ENCODE measurements around the gene CISTR. TPM values are rescaled to one million over a fixed set of nuclear protein-coding genes. Genes with fewer than 3 reads are reported as not detected.
A peak's percentile ranks its signal among the peaks of the same experiment; 100 is the strongest.
"Not testable (repeated sequence)": the region's sequence is repeated elsewhere in the genome, so short reads cannot be mapped to it uniquely, and the experiment has no call there.

Gene CISTR
- total and polyA plus RNA-seq, 4 donors: 0.79 to 1.2 (median 1.1) TPM; not detected in 1

GRCh38 chr12:53782093-53782703, 30.4 kb upstream of the CISTR start:
- Histone ChIP-seq H3K27ac (ENCODE audit: low read depth, low read length) (no peak overlapping the region), H3K4me1 (ENCODE audit: control insufficient read depth, insufficient read depth, low read length) (peaks cover 5% of the 10 kb centered on the region), H3K4me3 (ENCODE audit: low read depth, low read length) (no peak overlapping the region), H3K36me3 (ENCODE audit: control insufficient read depth, insufficient read depth, low read length) (no peaks in the 10 kb centered on the region), H3K27me3 (ENCODE audit: control insufficient read depth, insufficient read depth, low read length) (no peaks in the 10 kb centered on the region), H3K9me3 (ENCODE audit: control insufficient read depth, insufficient read depth, low read length) (no peaks in the 10 kb centered on the region)
- peak in 1 of 6 donors; percentile 78 for DNase-seq (ENCODE audit: low read depth in 4 of 6, low spot score in 6 of 6)
- WGBS (ENCODE audit: insufficient coverage): 86% methylated on average over 7 of the region's 8 CpGs

DNA sequence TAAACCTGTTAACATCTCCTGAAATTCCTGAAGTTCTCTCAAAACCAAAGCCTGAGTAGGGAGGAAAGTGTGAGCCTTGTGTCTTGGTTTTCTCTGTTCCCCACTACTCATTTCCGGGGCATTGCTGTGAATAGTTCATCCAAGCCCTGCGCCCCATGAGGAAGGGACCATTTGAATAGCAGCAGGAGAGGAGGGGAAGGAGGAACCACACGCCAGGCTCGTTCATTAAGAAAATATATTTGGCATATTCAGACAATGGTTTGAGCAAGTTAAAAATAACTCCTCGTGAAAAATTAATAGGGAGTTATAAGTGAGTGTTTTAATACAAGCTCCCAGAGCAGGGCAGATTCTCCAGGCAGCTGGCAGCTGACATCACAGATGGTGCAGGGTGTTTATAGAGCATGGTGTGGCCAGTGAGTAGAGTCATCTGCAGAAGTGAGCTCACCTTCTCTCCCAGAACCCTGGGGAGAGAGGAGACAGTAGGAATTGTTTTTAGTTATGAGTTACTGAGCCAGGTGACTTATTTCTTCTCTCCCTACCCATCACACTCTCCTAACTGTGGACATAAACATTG, 29.5 kb upstream of the CISTR start:
- Histone ChIP-seq H3K9me3 (ENCODE audit: control insufficient read depth, insufficient read depth, low read length) (no peaks in the 10 kb centered on the region), H3K27ac (ENCODE audit: low read depth, low read length) (no peak overlapping the region), H3K4me1 (ENCODE audit: control insufficient read depth, insufficient read depth, low read length) (peaks cover 2% of the 10 kb centered on the region), H3K36me3 (ENCODE audit: control insufficient read depth, insufficient read depth, low read length) (no peaks in the 10 kb centered on the region), H3K27me3 (ENCODE audit: control insufficient read depth, insufficient read depth, low read length) (no peaks in the 10 kb centered on the region), H3K4me3 (ENCODE audit: low read depth, low read length) (no peak overlapping the region)
- peak in 1 of 6 donors; percentile 62 for DNase-seq (ENCODE audit: low read depth in 4 of 6, low spot score in 6 of 6)
- WGBS (ENCODE audit: insufficient coverage): 20% methylated on average over 2 of the region's 5 CpGs

- Histone ChIP-seq H3K4me1 (ENCODE audit: control insufficient read depth, insufficient read depth, low read length) (no peaks in the 10 kb centered on the region), H3K27me3 (ENCODE audit: control insufficient read depth, insufficient read depth, low read length) (no peaks in the 10 kb centered on the region), H3K4me3 (ENCODE audit: low read depth, low read length) (no peak overlapping the region), H3K9me3 (ENCODE audit: control insufficient read depth, insufficient read depth, low read length) (no peaks in the 10 kb centered on the region), H3K27ac (ENCODE audit: low read depth, low read length) (no peak overlapping the region), H3K36me3 (ENCODE audit: control insufficient read depth, insufficient read depth, low read length) (no peaks in the 10 kb centered on the region)
- WGBS (ENCODE audit: insufficient coverage): 100% methylated on average over 2 of the region's 3 CpGs
- DNase-seq (ENCODE audit: low read depth in 4 of 6, low spot score in 6 of 6): no peak
Observed at GRCh38 chr12:53780323-53780722, 28.5 kb upstream of the CISTR start.

DNA sequence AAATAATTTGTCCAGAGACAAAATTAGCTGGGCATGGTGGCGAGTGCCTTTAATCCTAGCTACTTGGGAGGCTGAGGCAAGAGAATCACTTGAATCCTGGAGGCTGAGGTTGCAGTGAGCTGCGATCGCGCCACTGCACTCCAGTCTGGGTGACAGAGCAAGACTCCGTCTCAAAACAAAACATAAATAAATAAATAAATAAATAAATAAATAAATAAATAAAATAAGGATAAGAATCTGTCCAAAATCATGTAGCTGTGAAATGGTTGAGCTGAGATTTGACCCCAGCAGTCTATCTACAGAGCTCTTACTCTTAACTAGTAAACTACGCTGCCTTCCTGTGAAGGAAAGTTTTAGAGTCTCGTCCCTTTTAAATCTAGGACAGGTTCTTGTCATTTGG, 27.9 kb upstream of the CISTR start:
- WGBS (ENCODE audit: insufficient coverage): 100% methylated on average over 1 of the region's 7 CpGs
- DNase-seq (ENCODE audit: low read depth in 4 of 6, low spot score in 6 of 6); H3K36me3 ChIP-seq (ENCODE audit: control insufficient read depth, insufficient read depth, low read length); H3K4me3 ChIP-seq (ENCODE audit: low read depth, low read length); H3K27me3 ChIP-seq (ENCODE audit: control insufficient read depth, insufficient read depth, low read length); H3K4me1 ChIP-seq (ENCODE audit: control insufficient read depth, insufficient read depth, low read length); H3K27ac ChIP-seq (ENCODE audit: low read depth, low read length); H3K9me3 ChIP-seq (ENCODE audit: control insufficient read depth, insufficient read depth, low read length): not testable (repeated sequence)

- no peaks in the 10 kb centered on the region for H3K27me3 ChIP-seq (ENCODE audit: control insufficient read depth, insufficient read depth, low read length)
- no peak overlapping the region for H3K27ac ChIP-seq (ENCODE audit: low read depth, low read length)
- H3K4me1 ChIP-seq (ENCODE audit: control insufficient read depth, insufficient read depth, low read length): no peaks in the 10 kb centered on the region
- no peak overlapping the region for H3K4me3 ChIP-seq (ENCODE audit: low read depth, low read length)
- no peak for DNase-seq (ENCODE audit: low read depth in 4 of 6, low spot score in 6 of 6)
- H3K9me3 ChIP-seq (ENCODE audit: control insufficient read depth, insufficient read depth, low read length): no peaks in the 10 kb centered on the region
- H3K36me3 ChIP-seq (ENCODE audit: control insufficient read depth, insufficient read depth, low read length): no peaks in the 10 kb centered on the region
- WGBS (ENCODE audit: insufficient coverage): no CpG with 5 or more reads among the region's 4 CpGs
Observed at GRCh38 chr12:53777936-53778644, 26.3 kb upstream of the CISTR start.

DNA sequence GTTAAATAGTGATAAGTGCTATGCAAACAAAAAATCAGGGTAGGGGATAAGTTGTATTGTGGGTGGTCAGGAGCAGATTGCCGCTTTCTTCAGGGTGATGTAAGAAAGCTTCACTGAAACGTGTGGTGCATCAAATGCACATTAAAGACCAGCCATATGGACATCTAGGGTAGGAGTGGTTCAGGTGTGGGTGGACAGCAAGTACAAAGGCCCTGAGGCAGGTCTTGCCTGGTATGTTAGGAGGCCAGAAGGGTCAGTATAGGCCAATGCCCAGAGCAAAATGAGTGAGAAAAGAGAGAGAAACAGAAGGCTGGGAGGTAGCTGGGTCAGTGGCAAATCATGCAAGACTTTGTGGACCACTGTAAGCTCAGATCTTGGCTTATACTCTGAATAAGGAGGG, 25.6 kb upstream of the CISTR start:
- no peak for DNase-seq (ENCODE audit: low read depth in 4 of 6, low spot score in 6 of 6)
- Histone ChIP-seq H3K27me3 (ENCODE audit: control insufficient read depth, insufficient read depth, low read length) (peaks cover 2% of the 10 kb centered on the region), H3K4me3 (ENCODE audit: low read depth, low read length) (no peak overlapping the region), H3K36me3 (ENCODE audit: control insufficient read depth, insufficient read depth, low read length) (no peaks in the 10 kb centered on the region), H3K9me3 (ENCODE audit: control insufficient read depth, insufficient read depth, low read length) (no peaks in the 10 kb centered on the region), H3K4me1 (ENCODE audit: control insufficient read depth, insufficient read depth, low read length) (no peaks in the 10 kb centered on the region), H3K27ac (ENCODE audit: low read depth, low read length) (no peak overlapping the region)
- WGBS (ENCODE audit: insufficient coverage): 75% methylated on average over 2 of the region's 2 CpGs

DNA sequence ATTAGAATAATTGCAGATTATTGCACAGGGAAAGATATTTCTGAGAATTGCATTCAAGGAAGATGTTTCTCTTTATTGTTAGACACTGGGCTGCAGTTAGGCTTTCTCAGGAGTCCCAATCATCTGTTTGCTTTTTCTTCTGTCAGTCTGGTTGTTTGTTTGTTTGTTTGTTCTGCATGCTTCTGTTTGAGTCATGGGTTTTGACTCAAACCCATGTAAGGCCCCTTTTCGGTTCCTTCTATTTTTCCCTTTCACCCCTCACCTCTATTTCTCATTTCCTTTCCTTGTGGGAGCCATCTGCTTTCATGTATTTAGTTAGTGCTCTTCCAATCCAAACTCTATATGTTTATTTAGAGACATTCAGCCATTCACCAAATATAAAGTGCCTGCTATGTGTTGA, 25.1 kb upstream of the CISTR start:
- no CpG with 5 or more reads among the region's 1 CpG for WGBS (ENCODE audit: insufficient coverage)
- H3K4me1 ChIP-seq (ENCODE audit: control insufficient read depth, insufficient read depth, low read length): no peaks in the 10 kb centered on the region
- DNase-seq (ENCODE audit: low read depth in 4 of 6, low spot score in 6 of 6): no peak
- H3K9me3 ChIP-seq (ENCODE audit: control insufficient read depth, insufficient read depth, low read length): no peaks in the 10 kb centered on the region
- H3K27me3 ChIP-seq (ENCODE audit: control insufficient read depth, insufficient read depth, low read length): peaks cover 2% of the 10 kb centered on the region
- no peak overlapping the region for H3K4me3 ChIP-seq (ENCODE audit: low read depth, low read length)
- H3K27ac ChIP-seq (ENCODE audit: low read depth, low read length): no peak overlapping the region
- no peaks in the 10 kb centered on the region for H3K36me3 ChIP-seq (ENCODE audit: control insufficient read depth, insufficient read depth, low read length)

DNA sequence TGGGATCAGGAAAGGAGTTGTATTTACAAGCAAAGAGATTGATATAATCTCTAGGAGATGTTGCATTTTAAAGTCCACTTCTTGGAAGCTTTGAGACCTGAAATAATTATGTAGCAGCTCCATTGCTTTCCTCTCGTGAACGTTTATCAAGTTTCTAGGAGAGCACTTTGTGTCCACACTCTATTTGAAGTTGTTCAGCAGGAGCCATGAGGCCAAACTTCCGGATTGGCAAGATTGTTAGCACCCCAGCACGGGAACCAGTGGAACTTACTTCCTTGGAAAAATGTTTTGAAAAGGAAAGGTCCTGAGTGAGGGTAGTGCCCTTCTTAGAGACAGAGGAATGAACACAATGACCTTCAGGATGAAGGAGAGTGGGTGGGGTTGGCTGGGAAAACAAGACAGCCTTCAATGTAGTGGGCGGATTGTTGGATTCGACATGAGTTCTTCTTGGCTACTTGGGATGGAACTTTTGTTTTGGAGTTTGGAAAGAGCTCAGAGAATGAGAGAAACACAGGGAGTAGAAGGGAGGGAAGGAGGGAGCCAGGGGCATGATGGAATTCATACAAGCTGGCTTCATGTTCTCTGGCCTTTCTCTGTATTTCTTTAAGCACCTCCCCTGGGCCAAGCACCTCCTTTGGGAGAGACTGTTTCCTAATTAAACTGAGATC, 23.8 kb upstream of the CISTR start:
- DNase-seq (ENCODE audit: low read depth in 4 of 6, low spot score in 6 of 6): no peak
- 63% methylated on average over 6 of the region's 6 CpGs for WGBS (ENCODE audit: insufficient coverage)
- Histone ChIP-seq H3K27me3 (ENCODE audit: control insufficient read depth, insufficient read depth, low read length) (peaks cover 4% of the 10 kb centered on the region), H3K4me3 (ENCODE audit: low read depth, low read length) (no peak overlapping the region), H3K27ac (ENCODE audit: low read depth, low read length) (no peak overlapping the region), H3K9me3 (ENCODE audit: control insufficient read depth, insufficient read depth, low read length) (no peaks in the 10 kb centered on the region), H3K4me1 (ENCODE audit: control insufficient read depth, insufficient read depth, low read length) (no peaks in the 10 kb centered on the region), H3K36me3 (ENCODE audit: control insufficient read depth, insufficient read depth, low read length) (no peaks in the 10 kb centered on the region)

DNA sequence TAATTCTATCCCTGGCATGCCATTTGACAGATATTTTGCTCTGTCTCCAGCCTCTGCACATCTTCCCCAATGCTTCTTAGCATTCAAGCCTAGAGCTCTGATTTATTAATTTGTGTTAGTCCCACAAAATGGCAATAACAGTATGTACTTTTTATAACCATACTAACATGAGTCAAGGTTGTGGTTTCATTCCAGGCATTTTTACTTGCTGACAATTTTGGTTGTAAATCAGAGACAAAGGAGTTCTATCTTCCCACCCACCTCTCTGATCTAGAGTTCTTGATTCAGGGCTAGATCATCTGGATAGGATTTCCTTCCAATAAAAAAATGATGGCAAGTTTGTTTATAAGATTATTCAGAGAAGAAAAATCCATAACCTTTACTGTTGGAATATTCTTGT, 18.5 kb upstream of the CISTR start:
- H3K27ac ChIP-seq (ENCODE audit: low read depth, low read length): no peak overlapping the region
- no peaks in the 10 kb centered on the region for H3K36me3 ChIP-seq (ENCODE audit: control insufficient read depth, insufficient read depth, low read length)
- H3K9me3 ChIP-seq (ENCODE audit: control insufficient read depth, insufficient read depth, low read length): no peaks in the 10 kb centered on the region
- no peak overlapping the region for H3K4me3 ChIP-seq (ENCODE audit: low read depth, low read length)
- no peaks in the 10 kb centered on the region for H3K4me1 ChIP-seq (ENCODE audit: control insufficient read depth, insufficient read depth, low read length)
- H3K27me3 ChIP-seq (ENCODE audit: control insufficient read depth, insufficient read depth, low read length): peaks cover 8% of the 10 kb centered on the region
- no peak for DNase-seq (ENCODE audit: low read depth in 4 of 6, low spot score in 6 of 6)
